ENCODE data around the gene EDARADD. TPM values are rescaled to one million over a fixed set of nuclear protein-coding genes. Genes with fewer than 3 reads are reported as not detected.
A peak's percentile ranks its signal among the peaks of the same experiment; 100 is the strongest.

The EDARADD gene
- total RNA-seq, 1 experiment from 2014 or later = 0.65 TPM

GRCh38 chr1:236394879-236395229 is 768 bp downstream of the EDARADD start:
- no peaks in the 10 kb centered on the region for H3K27me3 Mint-ChIP-seq (ENCODE audit: insufficient read depth, unreplicated experiment)
- intact Hi-C loops (cut with micrococcal nuclease) = no loop called here
- no peak overlapping the region for H3K27ac Mint-ChIP-seq (ENCODE audit: low read depth, unreplicated experiment)
- H3K9me3 Mint-ChIP-seq (ENCODE audit: unreplicated experiment) = no peaks in the 10 kb centered on the region
- H3K36me3 Mint-ChIP-seq (ENCODE audit: insufficient read depth, unreplicated experiment) = no peaks in the 10 kb centered on the region
- no TSS peak for BruUV-seq (replicated peaks)
- H3K4me1 Mint-ChIP-seq (ENCODE audit: insufficient read depth, unreplicated experiment) = peaks cover 11% of the 10 kb centered on the region
- ChIA-PET POLR2A (interaction anchor here (0.5 to 2.2 kb wide), 12 partner anchors 10 to 890 kb away, joined by 3 to 11 read pairs (median 3); partner anchors contain the start of gene ERO1B), CTCF (interaction anchor here (0.6 to 1.8 kb wide), 7 partner anchors 10 to 310 kb away, joined by 3 to 8 read pairs (median 4); no protein-coding TSS in a partner anchor)
- peak overlapping the region; percentile 68 for H3K4me3 Mint-ChIP-seq (ENCODE audit: unreplicated experiment)
- no peak for TF ChIP-seq CTCF (IDR thresholded peaks at IDR 0.05; ENCODE audit: unreplicated experiment)
- DNase-seq (ENCODE audit: unreplicated experiment) = peak; percentile 48

- peak overlapping the region; percentile 68 for H3K4me3 Mint-ChIP-seq (ENCODE audit: unreplicated experiment)
- no peaks in the 10 kb centered on the region for H3K36me3 Mint-ChIP-seq (ENCODE audit: insufficient read depth, unreplicated experiment)
- H3K4me1 Mint-ChIP-seq (ENCODE audit: insufficient read depth, unreplicated experiment) = peaks cover 11% of the 10 kb centered on the region
- no TSS peak for BruUV-seq (replicated peaks)
- TF ChIP-seq CTCF (IDR thresholded peaks at IDR 0.05; ENCODE audit: unreplicated experiment) = no peak
- H3K9me3 Mint-ChIP-seq (ENCODE audit: unreplicated experiment) = no peaks in the 10 kb centered on the region
- ChIA-PET CTCF (interaction anchor here (0.6 to 1.8 kb wide), 8 partner anchors 11 to 311 kb away, joined by 3 to 8 read pairs (median 4); no protein-coding TSS in a partner anchor), POLR2A (interaction anchor here (0.5 to 2.2 kb wide), 13 partner anchors 10 to 891 kb away, joined by 3 to 11 read pairs (median 3); partner anchors contain the start of genes ERO1B and GPR137B)
- no peak overlapping the region for H3K27ac Mint-ChIP-seq (ENCODE audit: low read depth, unreplicated experiment)
- no peaks in the 10 kb centered on the region for H3K27me3 Mint-ChIP-seq (ENCODE audit: insufficient read depth, unreplicated experiment)
- intact Hi-C loops (cut with micrococcal nuclease) = no loop called here
- peak; percentile 46 for DNase-seq (ENCODE audit: unreplicated experiment)
Observed at GRCh38 chr1:236395230-236395946, 1.3 kb downstream of the EDARADD start.

GRCh38 chr1:236395947-236396664 is 2.0 kb downstream of the EDARADD start:
- H3K27ac Mint-ChIP-seq (ENCODE audit: low read depth, unreplicated experiment) = no peak overlapping the region
- intact Hi-C loops (cut with micrococcal nuclease) = no loop called here
- no peaks in the 10 kb centered on the region for H3K9me3 Mint-ChIP-seq (ENCODE audit: unreplicated experiment)
- H3K27me3 Mint-ChIP-seq (ENCODE audit: insufficient read depth, unreplicated experiment) = no peaks in the 10 kb centered on the region
- no TSS peak for BruUV-seq (replicated peaks)
- TF ChIP-seq CTCF (IDR thresholded peaks at IDR 0.05; ENCODE audit: unreplicated experiment) = no peak
- peaks cover 11% of the 10 kb centered on the region for H3K4me1 Mint-ChIP-seq (ENCODE audit: insufficient read depth, unreplicated experiment)
- H3K36me3 Mint-ChIP-seq (ENCODE audit: insufficient read depth, unreplicated experiment) = no peaks in the 10 kb centered on the region
- CTCF ChIA-PET = interaction anchor here (0.6 to 1.7 kb wide), 4 partner anchors 55 to 264 kb away, joined by 3 read pairs; no protein-coding TSS in a partner anchor
- POLR2A ChIA-PET = interaction anchor here (0.6 to 1.4 kb wide), 4 partner anchors 15 to 1198 kb away, joined by 3 to 4 read pairs (median 3); partner anchors contain the start of gene GPR137B
- peak; percentile 30 for DNase-seq (ENCODE audit: unreplicated experiment)
- H3K4me3 Mint-ChIP-seq (ENCODE audit: unreplicated experiment) = peak overlapping the region; percentile 68

- TF ChIP-seq CTCF (IDR thresholded peaks at IDR 0.05; ENCODE audit: unreplicated experiment) = no peak
- H3K9me3 Mint-ChIP-seq (ENCODE audit: unreplicated experiment) = no peaks in the 10 kb centered on the region
- CTCF ChIA-PET = interaction anchor here (0.6 to 1.0 kb wide), 3 partner anchors 9 to 265 kb away, joined by 3 read pairs; no protein-coding TSS in a partner anchor
- peaks cover 11% of the 10 kb centered on the region for H3K4me1 Mint-ChIP-seq (ENCODE audit: insufficient read depth, unreplicated experiment)
- H3K27ac Mint-ChIP-seq (ENCODE audit: low read depth, unreplicated experiment) = no peak overlapping the region
- BruUV-seq (replicated peaks) = no TSS peak
- intact Hi-C loops (cut with micrococcal nuclease) = no loop called here
- peak overlapping the region; percentile 68 for H3K4me3 Mint-ChIP-seq (ENCODE audit: unreplicated experiment)
- H3K27me3 Mint-ChIP-seq (ENCODE audit: insufficient read depth, unreplicated experiment) = no peaks in the 10 kb centered on the region
- POLR2A ChIA-PET = interaction anchor here (0.6 to 0.7 kb wide), 2 partner anchors 90 to 1199 kb away, joined by 3 read pairs; no protein-coding TSS in a partner anchor
- H3K36me3 Mint-ChIP-seq (ENCODE audit: insufficient read depth, unreplicated experiment) = no peaks in the 10 kb centered on the region
- DNase-seq (ENCODE audit: unreplicated experiment) = no peak
Observed at GRCh38 chr1:236396665-236397043, 2.6 kb downstream of the EDARADD start.

All from MCF 10A (cell line).